ENCODE measurements around the gene GNG7. TPM values are rescaled to one million over a fixed set of nuclear protein-coding genes. Genes with fewer than 3 reads are reported as not detected.

GNG7 gene
- total and polyA plus RNA-seq, 10 of the 15 experiments (the other 5 are each of a cell fraction or from before 2014, with no cell fraction given): 1.9 to 13.6 (median 6.5) TPM

DNA sequence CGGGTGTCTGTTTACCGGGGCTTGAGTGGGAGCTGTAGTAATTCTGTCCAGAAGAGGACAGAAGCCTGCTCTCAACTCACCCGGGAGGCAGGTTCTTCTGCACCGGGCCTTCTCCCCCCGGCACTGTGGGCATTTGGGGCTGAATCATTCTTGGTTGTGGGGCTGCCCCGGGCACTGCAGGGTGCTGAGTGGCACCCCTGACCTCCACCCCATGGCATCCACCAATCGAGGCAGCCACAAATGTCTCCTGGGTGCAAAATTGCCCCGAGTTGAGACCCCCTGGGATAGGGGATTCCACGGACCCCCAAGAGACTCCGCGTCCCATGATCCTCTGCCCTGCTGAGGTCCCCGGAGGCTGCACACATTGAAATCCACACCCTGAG, 68.8 kb downstream of the GNG7 start:
- Histone ChIP-seq H3K27ac (ENCODE audit: control insufficient read depth, insufficient read depth) (no peak overlapping the region), H3K9ac (ENCODE audit: control insufficient read depth, insufficient read depth, low read length) (no peak overlapping the region), H3K79me2 (ENCODE audit: control insufficient read depth, insufficient read depth, low read length) (peaks cover 4% of the 10 kb centered on the region), H3K36me3 (ENCODE audit: control insufficient read depth in 2 of 2, insufficient read depth in 2 of 2, low read length in 1 of 2) (no peaks in the 10 kb centered on the region), H3K4me3 (no peak overlapping the region), H2AFZ (ENCODE audit: control insufficient read depth, low read depth, low read length) (no peak overlapping the region; the same call in 1 of the 2 replicates), H3K27me3 (replicated peaks in 1 of 2; ENCODE audit: control insufficient read depth in 2 of 2, insufficient read depth in 2 of 2, low read length in 1 of 2) (no peaks in the 10 kb centered on the region), H3K9me3 (replicated peaks; ENCODE audit: control insufficient read depth, insufficient read depth, low read length) (peaks cover 14% of the 10 kb centered on the region), H3K4me2 (ENCODE audit: control insufficient read depth, insufficient read depth) (peak overlapping the region; percentile 31; the same call in 1 of the 2 replicates), H3K4me1 (ENCODE audit: control insufficient read depth, insufficient read depth, low read length) (peaks cover 34% of the 10 kb centered on the region), H4K20me1 (ENCODE audit: control insufficient read depth, insufficient read depth) (no peaks in the 10 kb centered on the region)
- POLR2A ChIA-PET: interaction anchor here (1.1 to 1.9 kb wide), 3 partner anchors 13 to 158 kb away, joined by 3 to 6 read pairs (median 5); partner anchors contain the start of gene GADD45B
- intact Hi-C loops (cut with micrococcal nuclease; ENCODE audit: unreplicated experiment): no loop called here
- TF ChIP-seq SRF (IDR thresholded peaks at IDR 0.05; ENCODE audit: low read depth in 2 of 2, low read length in 2 of 2): no peak
- no peak for TF ChIP-seq TCF3 (IDR thresholded peaks at IDR 0.05; ENCODE audit: borderline replicate concordance, insufficient read depth, low read depth, low read length)
- no TSS peak for BruUV-seq (replicated peaks)
- DNase-seq (ENCODE audit: low read depth, low spot score) (no peak), FAIRE-seq (no peak), ATAC-seq (peak; percentile 19)
- RAD21 ChIA-PET (ENCODE audit: unreplicated experiment): interaction anchor here (1.8 to 2.0 kb wide), 3 partner anchors 13 to 161 kb away, joined by 4 to 8 read pairs (median 5); partner anchors contain the start of gene GADD45B
- in situ Hi-C loops (cut with MboI): no loop called here
- SMC1A ChIA-PET (ENCODE audit: uncharacterized antibody, unreplicated experiment): interaction anchor here (1.3 kb wide), 1 partner anchor 157 kb away, joined by 4 read pairs; no protein-coding TSS in a partner anchor
- CTCF ChIA-PET: interaction anchor here (1.5 to 9.0 kb wide), 2 partner anchors 15 to 241 kb away, joined by 3 to 318 read pairs; no protein-coding TSS in a partner anchor
- WGBS (ENCODE audit: insufficient coverage, insufficient replicate concordance, low lambda C conversion rate, missing lambda C conversion rate): 3% methylated on average over 12 of the region's 12 CpGs

DNA sequence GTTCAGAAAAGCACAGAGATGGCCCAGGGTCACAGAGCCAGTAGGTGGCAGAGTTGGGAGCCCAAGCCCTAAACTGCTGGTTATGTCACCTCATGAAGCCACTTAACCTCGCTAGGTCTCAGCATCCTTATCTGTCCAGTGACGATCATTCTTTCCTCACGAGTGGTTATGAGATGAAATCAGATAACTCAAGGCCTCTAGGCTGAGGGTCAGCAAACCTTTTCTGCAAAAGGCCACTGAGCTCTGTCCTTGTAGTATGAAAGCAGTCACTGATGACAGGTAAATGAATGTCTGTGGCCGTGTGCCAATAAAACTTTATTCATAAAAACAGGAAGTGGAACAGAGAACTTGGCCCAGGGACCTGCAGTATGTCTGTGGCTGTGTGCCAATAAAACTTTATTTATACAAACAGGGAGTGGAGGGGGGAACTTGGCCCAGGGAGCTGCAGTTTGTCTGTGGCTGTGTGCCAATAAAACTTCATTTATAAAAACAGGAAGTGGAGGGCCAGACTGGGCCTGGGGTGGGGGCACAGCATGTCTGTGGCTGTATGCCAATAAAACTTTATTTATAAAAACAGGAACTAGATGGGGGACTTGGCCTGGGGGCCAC, 71.2 kb downstream of the GNG7 start:
- ATAC-seq (no peak), DNase-seq (ENCODE audit: low read depth, low spot score) (no peak), FAIRE-seq (peak; percentile 81)
- peaks cover 18% of the 10 kb centered on the region for H3K9me3 ChIP-seq (replicated peaks; ENCODE audit: control insufficient read depth, insufficient read depth, low read length)
- no peaks in the 10 kb centered on the region for H3K27me3 ChIP-seq (replicated peaks in 1 of 2; ENCODE audit: control insufficient read depth in 2 of 2, insufficient read depth in 2 of 2, low read length in 1 of 2)
- H3K36me3 ChIP-seq (ENCODE audit: control insufficient read depth in 2 of 2, insufficient read depth in 2 of 2, low read length in 1 of 2): 0 out of 4 replicates have a peak, but pooled peaks cover 0 to 3% of the 10 kb centered on the region in 2 experiments
- peaks cover 4% of the 10 kb centered on the region for H3K79me2 ChIP-seq (ENCODE audit: control insufficient read depth, insufficient read depth, low read length)
- H3K4me2 ChIP-seq (ENCODE audit: control insufficient read depth, insufficient read depth): no peak overlapping the region
- ChIA-PET POLR2A (interaction anchor here (1.2 kb wide), 1 partner anchor 11 kb away, joined by 3 read pairs; no protein-coding TSS in a partner anchor), RAD21 (ENCODE audit: unreplicated experiment) (interaction anchor here (1.0 to 2.1 kb wide), 4 partner anchors 11 to 20 kb away, joined by 4 to 5 read pairs (median 4); no protein-coding TSS in a partner anchor), CTCF (interaction anchor here (0.9 to 9.0 kb wide), 2 partner anchors 13 to 159 kb away, joined by 3 to 318 read pairs; no protein-coding TSS in a partner anchor), SMC1A (ENCODE audit: uncharacterized antibody, unreplicated experiment) (interaction anchor here (1.8 to 2.7 kb wide), 2 partner anchors 9 to 11 kb away, joined by 5 to 15 read pairs; no protein-coding TSS in a partner anchor)
- peak overlapping the region; percentile 35; the same call in 1 of the 2 replicates for H3K27ac ChIP-seq (ENCODE audit: control insufficient read depth, insufficient read depth)
- no peak overlapping the region for H2AFZ ChIP-seq (ENCODE audit: control insufficient read depth, low read depth, low read length)
- in situ Hi-C loops (cut with MboI) (no loop called here), intact Hi-C loops (cut with micrococcal nuclease; ENCODE audit: unreplicated experiment) (no loop called here)
- H3K4me3 ChIP-seq: no peak overlapping the region
- no TSS peak for BruUV-seq (replicated peaks)
- 83% methylated on average over 4 of the region's 4 CpGs for WGBS (ENCODE audit: insufficient coverage, insufficient replicate concordance, low lambda C conversion rate, missing lambda C conversion rate)
- no peaks in the 10 kb centered on the region for H4K20me1 ChIP-seq (ENCODE audit: control insufficient read depth, insufficient read depth)
- peaks cover 44% of the 10 kb centered on the region for H3K4me1 ChIP-seq (ENCODE audit: control insufficient read depth, insufficient read depth, low read length)
- H3K9ac ChIP-seq (ENCODE audit: control insufficient read depth, insufficient read depth, low read length): no peak overlapping the region
- TF ChIP-seq EZH2 (IDR thresholded peaks at IDR 0.05; ENCODE audit: borderline replicate concordance, control insufficient read depth, low read depth, low read length) (no peak), BCL11A (IDR thresholded peaks at IDR 0.05; ENCODE audit: low read depth, low read length) (peak; percentile 24; the same call in 1 of the 2 replicates), BHLHE40 (IDR thresholded peaks at IDR 0.05; ENCODE audit: borderline replicate concordance in 1 of 2, low read depth in 2 of 2, low read length in 1 of 2) (peak in 1 of 2 experiments; percentile 11; a peak in 1 of 4 replicates), CBX5 (IDR thresholded peaks at IDR 0.05; ENCODE audit: low read depth) (peak; percentile 62; the same call in 1 of the 2 replicates), STAT3 (IDR thresholded peaks at IDR 0.05; ENCODE audit: low read depth, low read length) (no peak), GATAD2B (conservative IDR thresholded peaks at IDR 0.05; ENCODE audit: low read depth) (no peak), ATF7 (IDR thresholded peaks at IDR 0.05; ENCODE audit: low read depth) (peak; percentile 27; the same call in 1 of the 2 replicates), EP300 (IDR thresholded peaks at IDR 0.05; ENCODE audit: borderline replicate concordance in 1 of 2, control insufficient read depth in 1 of 2, low read depth in 2 of 2, low read length in 2 of 2) (no peak)
- TF ChIP-seq, protein P1, sequence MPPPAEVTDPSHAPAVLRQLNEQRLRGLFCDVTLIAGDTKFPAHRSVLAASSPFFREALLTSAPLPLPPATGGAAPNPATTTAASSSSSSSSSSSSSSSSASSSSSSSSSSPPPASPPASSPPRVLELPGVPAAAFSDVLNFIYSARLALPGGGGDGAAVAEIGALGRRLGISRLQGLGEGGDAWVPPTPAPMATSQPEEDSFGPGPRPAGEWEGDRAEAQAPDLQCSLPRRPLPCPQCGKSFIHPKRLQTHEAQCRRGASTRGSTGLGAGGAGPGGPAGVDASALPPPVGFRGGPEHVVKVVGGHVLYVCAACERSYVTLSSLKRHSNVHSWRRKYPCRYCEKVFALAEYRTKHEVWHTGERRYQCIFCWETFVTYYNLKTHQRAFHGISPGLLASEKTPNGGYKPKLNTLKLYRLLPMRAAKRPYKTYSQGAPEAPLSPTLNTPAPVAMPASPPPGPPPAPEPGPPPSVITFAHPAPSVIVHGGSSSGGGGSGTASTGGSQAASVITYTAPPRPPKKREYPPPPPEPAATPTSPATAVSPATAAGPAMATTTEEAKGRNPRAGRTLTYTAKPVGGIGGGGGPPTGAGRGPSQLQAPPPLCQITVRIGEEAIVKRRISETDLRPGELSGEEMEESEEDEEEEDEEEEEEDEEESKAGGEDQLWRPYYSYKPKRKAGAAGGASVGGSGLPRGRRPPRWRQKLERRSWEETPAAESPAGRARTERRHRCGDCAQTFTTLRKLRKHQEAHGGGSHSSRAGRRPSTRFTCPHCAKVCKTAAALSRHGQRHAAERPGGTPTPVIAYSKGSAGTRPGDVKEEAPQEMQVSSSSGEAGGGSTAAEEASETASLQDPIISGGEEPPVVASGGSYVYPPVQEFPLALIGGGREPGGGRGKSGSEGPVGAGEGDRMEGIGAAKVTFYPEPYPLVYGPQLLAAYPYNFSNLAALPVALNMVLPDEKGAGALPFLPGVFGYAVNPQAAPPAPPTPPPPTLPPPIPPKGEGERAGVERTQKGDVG (CRISPR knock-in tag; IDR thresholded peaks at IDR 0.05): no peak

All from GM12878 (cell line).